GM18519 (cell line): Measurements from ENCODE around the gene GGA1.
"Not testable (repeated sequence)": the region's sequence is repeated elsewhere in the genome, so short reads cannot be mapped to it uniquely, and the experiment has no call there.

Experiments used
- ATAC-seq: cut with Tn5 transposase; IDR thresholded peaks from one replicate; pipeline ENCODE4 v1.9.1; 2021; ENCODE audit warnings: mild to moderate bottlenecking, moderate library complexity; ENCODE audit not compliant: unreplicated experiment, low FRiP score

The GGA1 gene

GRCh38 chr22:37640591-37641560, 32.2 kb downstream of the GGA1 start:
- no peak for ATAC-seq

GRCh38 chr22:37641561-37641949, 32.9 kb downstream of the GGA1 start:
- no peak for ATAC-seq

GRCh38 chr22:37643225-37643847, 34.7 kb downstream of the GGA1 start:
- ATAC-seq, result no peak

- ATAC-seq, result no peak
These were observed 38.7 kb downstream of the GGA1 start for GRCh38 chr22:37647317-37647716.

GRCh38 chr22:37647928-37648327, 39.3 kb downstream of the GGA1 start:
- ATAC-seq, result no peak

- no peak for ATAC-seq
These were observed 42.0 kb downstream of the GGA1 start for GRCh38 chr22:37650463-37651136.

GRCh38 chr22:37654563-37655251, 46.1 kb downstream of the GGA1 start:
- no peak for ATAC-seq

- no peak for ATAC-seq
These were observed 46.6 kb downstream of the GGA1 start for GRCh38 chr22:37655252-37655563.

GRCh38 chr22:37656583-37656982, 47.9 kb downstream of the GGA1 start:
- ATAC-seq, result not testable (repeated sequence)

GRCh38 chr22:37657590-37658132, 49.0 kb downstream of the GGA1 start:
- no peak for ATAC-seq

GRCh38 chr22:37658133-37659065, 49.8 kb downstream of the GGA1 start, which contains the start of gene PDXP:
PDXP (plus strand) TSS chr22:37658723; CDS start chr22:37658783, 60 bp downstream.
- peak; percentile 47 for ATAC-seq

- peak; percentile 12 for ATAC-seq
These were observed 50.6 kb downstream of the GGA1 start for GRCh38 chr22:37659066-37659896.

GRCh38 chr22:37659897-37660708, 51.5 kb downstream of the GGA1 start:
- ATAC-seq, result no peak

- ATAC-seq, result no peak
These were observed 52.0 kb downstream of the GGA1 start for GRCh38 chr22:37660709-37661045.

- no peak for ATAC-seq
These were observed 52.7 kb downstream of the GGA1 start for GRCh38 chr22:37661160-37661924.

GRCh38 chr22:37662039-37662438, 53.4 kb downstream of the GGA1 start:
- no peak for ATAC-seq

GRCh38 chr22:37663521-37664140, 55.0 kb downstream of the GGA1 start:
- ATAC-seq, result no peak
